Liver (tissue), 9 donors: Measurements from ENCODE around the gene LXN. TPM values are rescaled to one million over a fixed set of nuclear protein-coding genes. Genes with fewer than 3 reads are reported as not detected.

Source experiments
- DNase-seq: peaks from one replicate; pipeline ENCODE4 v3.0.0-alpha.2; 2017; ENCODE audit warnings: low spot score
- H3K27ac ChIP-seq, 2 donors: one replicate each; pipeline ENCODE4 v1.7.0; 2013; ENCODE audit warnings: inconsistent platforms in 2 of 2, low read length in 2 of 2, control low read depth in 1 of 2, low read depth in 1 of 2, mild to moderate bottlenecking in 1 of 2
- H3K27me3 ChIP-seq, 4 donors: one replicate each; pipeline versions ENCODE4 v1.6.1 to v1.7.0; 2013; ENCODE audit warnings: low read length in 3 of 4, inconsistent platforms in 1 of 4, mild to moderate bottlenecking in 1 of 4, moderate library complexity in 1 of 4; ENCODE audit not compliant: control insufficient read depth in 4 of 4, insufficient read depth in 4 of 4
- H3K36me3 ChIP-seq, 4 donors: one replicate each; pipeline versions ENCODE4 v1.6.1 to v1.7.0; 2013; ENCODE audit warnings: low read length in 3 of 4, mild to moderate bottlenecking in 3 of 4, low read depth in 1 of 4, moderate library complexity in 1 of 4; ENCODE audit not compliant: control insufficient read depth in 4 of 4, insufficient read depth in 3 of 4
- H3K4me1 ChIP-seq, 4 donors: one replicate each; pipeline versions ENCODE4 v1.6.1 to v1.7.0; 2013; ENCODE audit warnings: low read length in 3 of 4, mild to moderate bottlenecking in 3 of 4, moderate library complexity in 1 of 4; ENCODE audit not compliant: control insufficient read depth in 4 of 4, insufficient read depth in 4 of 4
- H3K4me3 ChIP-seq, 3 donors: one replicate each; pipeline versions ENCODE4 v1.6.1 to v1.7.0; 2013; ENCODE audit warnings: low read length in 3 of 3, control low read depth in 1 of 3, low read depth in 1 of 3, mild to moderate bottlenecking in 1 of 3
- H3K9ac ChIP-seq, 2 donors: one replicate each; pipeline ENCODE4 v1.7.0; 2013; ENCODE audit warnings: low read length in 2 of 2, mild to moderate bottlenecking in 2 of 2, moderate library complexity in 2 of 2, control low read depth in 1 of 2, low read depth in 1 of 2
- H3K9me3 ChIP-seq, 4 donors: one replicate each; pipeline versions ENCODE4 v1.6.1 to v1.7.0; 2013; ENCODE audit warnings: low read length in 3 of 4; ENCODE audit not compliant: control insufficient read depth in 4 of 4
- ATF3 ChIP-seq: IDR thresholded peaks from 2 replicates; pipeline ENCODE4 v1.6.1; 2016; ENCODE audit warnings: antibody characterized with exemption
- CTCF ChIP-seq: fragments of 150-350 bp; IDR thresholded peaks from 2 replicates; pipeline ENCODE4 v1.5.1; 2017; ENCODE audit warnings: improper control_type of control experiment, low read depth, low read length; ENCODE audit not compliant: missing input control
- EGR1 ChIP-seq, 2 donors: IDR thresholded peaks; 2 replicates each; pipeline ENCODE4 v1.6.1; 2016 to 2018; ENCODE audit warnings: antibody characterized with exemption in 2 of 2, low read depth in 2 of 2
- FOXA1 ChIP-seq: IDR thresholded peaks from 2 replicates; pipeline ENCODE4 v1.6.1; 2016; ENCODE audit warnings: antibody characterized with exemption
- FOXA2 ChIP-seq: IDR thresholded peaks from 2 replicates; pipeline ENCODE4 v1.6.1; 2016; ENCODE audit warnings: antibody characterized with exemption
- GABPA ChIP-seq, 2 donors: IDR thresholded peaks in 1 of 2; conservative IDR thresholded peaks in 1 of 2; 2 replicates each; pipeline ENCODE4 v1.6.1; 2016; ENCODE audit warnings: antibody characterized with exemption in 2 of 2, mild to moderate bottlenecking in 1 of 2, moderate library complexity in 1 of 2
- HNF4A ChIP-seq, 2 donors: conservative IDR thresholded peaks; 2 replicates each; pipeline ENCODE4 v1.6.1; 2016; ENCODE audit warnings: antibody characterized with exemption in 2 of 2, mild to moderate bottlenecking in 2 of 2
- HNF4G ChIP-seq: IDR thresholded peaks from 2 replicates; pipeline ENCODE4 v1.6.1; 2016; ENCODE audit warnings: antibody characterized with exemption
- MAX ChIP-seq: IDR thresholded peaks from 2 replicates; pipeline ENCODE4 v1.6.1; 2016; ENCODE audit warnings: antibody characterized with exemption
- NR2F2 ChIP-seq: IDR thresholded peaks from 2 replicates; pipeline ENCODE4 v1.6.1; 2016; ENCODE audit warnings: antibody characterized with exemption
- RAD21 ChIP-seq, 2 donors: IDR thresholded peaks; 2 replicates each; pipeline ENCODE4 v1.6.1; 2016; ENCODE audit warnings: antibody characterized with exemption in 2 of 2, mild to moderate bottlenecking in 2 of 2
- REST ChIP-seq: IDR thresholded peaks from 2 replicates; pipeline ENCODE4 v1.6.1; 2016; ENCODE audit warnings: antibody characterized with exemption, mild to moderate bottlenecking
- RXRA ChIP-seq, 2 donors: IDR thresholded peaks; 2 replicates each; pipeline ENCODE4 v1.6.1; 2017 to 2018; ENCODE audit warnings: antibody characterized with exemption in 2 of 2, mild to moderate bottlenecking in 1 of 2
- TAF1 ChIP-seq: conservative IDR thresholded peaks from 2 replicates; pipeline ENCODE4 v1.6.1; 2016; ENCODE audit warnings: antibody characterized with exemption, mild to moderate bottlenecking
- YY1 ChIP-seq: IDR thresholded peaks from 2 replicates; pipeline ENCODE4 v1.6.1; 2016; ENCODE audit warnings: antibody characterized with exemption, mild to moderate bottlenecking
- WGBS: extraction: QIAGEN DNeasy Blood & Tissue Kit; methylation state at CpG from one replicate; pipeline ENCODE4 v1.1.7; 2013; 5-methylcytosine and 5-hydroxymethylcytosine counted together
- polyA plus RNA-seq, 2 donors: library from polyadenylated mRNA; stranded (reverse) in 1 of 2; unstranded in 1 of 2; fragments of 200-250 nt in 1 of 2; fragments of >200 nt in 1 of 2; fragmentation: Nextera tagmentation in 1 of 2; extraction: Ambion mirVana in 1 of 2; gene quantifications; one replicate each; pipeline versions ENCODE4 v1.2.1 to v1.2.3, GENCODE V29; 2013 to 2015
- total RNA-seq, 2 donors: library from RNA; depleted of rRNA; stranded (reverse); fragments of >200 nt; gene quantifications; one replicate each; pipeline ENCODE4 v1.2.3, GENCODE V29; 2014
- donor health status: healthy.
- donor health status: healthy.
- donor health status: healthy.
- donor health status: healthy.
- donor health status: healthy.

LXN gene
- total and polyA plus RNA-seq, 4 donors: 1.7 to 52.2 (median 2.6) TPM

DNA sequence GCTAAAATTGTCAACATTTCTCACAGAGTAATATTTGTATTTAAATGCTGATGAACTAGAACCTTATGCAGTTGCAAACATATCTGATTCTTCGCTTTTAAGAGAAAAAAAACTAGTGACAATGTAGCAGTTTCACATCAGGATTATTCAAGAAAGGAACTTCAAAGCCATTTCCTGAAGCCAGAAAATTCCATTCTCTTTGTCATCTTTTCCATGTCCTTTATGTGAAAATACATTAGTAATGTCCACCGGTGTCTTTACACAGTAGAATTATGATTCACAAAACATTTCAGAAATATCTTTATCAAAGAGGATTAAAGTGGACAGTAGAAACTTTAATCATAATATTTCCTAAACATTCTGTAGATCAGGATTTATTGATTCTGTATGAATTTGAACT lies 12.7 kb upstream of the LXN start:
- Histone ChIP-seq H3K9ac (no peak overlapping the region), H3K36me3 (peaks cover 0 to 14% (median 0%) of the 10 kb centered on the region in 4 donors)

DNA sequence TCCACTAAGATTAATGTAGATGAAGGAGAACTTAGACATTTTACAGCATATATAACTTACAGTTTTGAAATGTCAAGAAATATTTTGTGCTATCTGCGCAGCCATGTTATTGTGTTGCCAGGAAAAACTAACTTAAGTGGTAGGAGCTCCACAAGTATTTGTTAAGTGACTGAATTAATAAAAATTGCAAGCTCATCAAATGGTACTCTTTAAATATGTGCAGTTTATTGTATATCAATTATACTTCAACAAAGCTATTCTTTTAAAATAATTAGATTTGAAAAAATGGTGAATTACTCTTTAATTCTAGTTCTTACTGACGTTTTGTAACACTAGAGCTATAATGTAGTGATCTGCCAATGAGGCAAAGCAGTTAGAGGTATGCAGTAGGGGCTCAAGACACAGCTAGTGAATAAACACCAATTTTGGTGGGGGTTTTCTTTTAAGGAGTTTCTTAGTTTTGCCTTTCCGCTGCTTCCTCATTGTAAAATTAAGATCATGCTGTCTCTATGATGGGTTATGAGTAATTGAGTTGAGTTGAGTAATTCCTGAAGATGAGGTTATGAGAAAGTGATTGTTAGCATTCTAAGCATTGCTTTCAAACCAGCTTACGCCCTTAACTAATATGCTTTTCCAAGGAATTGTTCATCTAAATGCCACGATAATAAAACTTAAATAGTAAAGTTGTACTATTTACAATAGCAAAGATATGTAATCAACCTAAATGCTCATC lies 10.9 kb upstream of the LXN start:
- H3K36me3 ChIP-seq: peaks cover 0 to 19% (median under 1%) of the 10 kb centered on the region in 4 donors
- no peaks in the 10 kb centered on the region for H3K9me3 ChIP-seq
- H3K4me3 ChIP-seq: no peak overlapping the region
- H3K27me3 ChIP-seq: no peaks in the 10 kb centered on the region
- no peak overlapping the region for H3K9ac ChIP-seq
- no peak for TF ChIP-seq RXRA (IDR thresholded peaks at IDR 0.05)
- no peak for TF ChIP-seq HNF4G
- no peak for TF ChIP-seq GABPA (IDR thresholded peaks at IDR 0.05 in 1 of 2, conservative IDR thresholded peaks at IDR 0.05 in 1 of 2)
- TF ChIP-seq FOXA1: no peak
- TF ChIP-seq MAX: no peak
- no peak for TF ChIP-seq REST
- TF ChIP-seq YY1: no peak
- no peak for TF ChIP-seq ATF3
- no peak for TF ChIP-seq NR2F2
- no peak for TF ChIP-seq CTCF
- no peak for TF ChIP-seq FOXA2
- TF ChIP-seq EGR1 (IDR thresholded peaks at IDR 0.05; ENCODE audit: low read depth in 2 of 2): no peak
- DNase-seq: no peak
- 95% methylated on average over 5 of the region's 5 CpGs for WGBS
- no peak overlapping the region for H3K27ac ChIP-seq
- H3K4me1 ChIP-seq: peaks cover 0 to 5% (median 0%) of the 10 kb centered on the region in 4 donors

More for the DNA sequence above, 12.7 kb upstream of the LXN start:
- Histone ChIP-seq H3K9me3 (no peaks in the 10 kb centered on the region), H3K27ac (no peak overlapping the region), H3K27me3 (no peaks in the 10 kb centered on the region), H3K4me1 (peaks cover 0 to 5% (median 0%) of the 10 kb centered on the region in 4 donors), H3K4me3 (no peak overlapping the region)
- no peak for DNase-seq
- 93% methylated on average over 2 of the region's 2 CpGs for WGBS
- TF ChIP-seq MAX: no peak
- TF ChIP-seq RXRA (IDR thresholded peaks at IDR 0.05): no peak
- TF ChIP-seq ATF3: no peak
- TF ChIP-seq NR2F2: no peak
- TF ChIP-seq RAD21 (IDR thresholded peaks at IDR 0.05): no peak
- TF ChIP-seq HNF4A (conservative IDR thresholded peaks at IDR 0.05): no peak
- no peak for TF ChIP-seq TAF1
- TF ChIP-seq EGR1 (IDR thresholded peaks at IDR 0.05; ENCODE audit: low read depth in 2 of 2): no peak
